Neutrophil (primary cell): Measurements from ENCODE around the gene ADAMTSL1.

Experiments
- H3K27ac ChIP-seq: fragments of 200-600 bp; sonication (generic); 2 replicates; pipeline ENCODE4 v1.5.1; 2016; ENCODE audit warnings: mild to moderate bottlenecking, moderate library complexity
- H3K27me3 ChIP-seq: fragments of 200-600 bp; sonication (generic); 2 replicates; pipeline ENCODE4 v1.6.0; 2016; ENCODE audit warnings: mild to moderate bottlenecking
- H3K36me3 ChIP-seq: fragments of 200-600 bp; sonication (generic); 2 replicates; pipeline ENCODE4 v1.5.1; 2017
- H3K4me1 ChIP-seq, 2 experiments: fragments of 200-600 bp in 1 of 2; sonication (generic) in 1 of 2; 1 replicate in 1 of 2; 2 replicates in 1 of 2; pipeline versions ENCODE4 v1.5.1 to v1.6.1; 2013 to 2016; ENCODE audit warnings: low read depth in 1 of 2, low read length in 1 of 2, mild to moderate bottlenecking in 1 of 2, moderate library complexity in 1 of 2; ENCODE audit not compliant: control insufficient read depth in 1 of 2, insufficient read depth in 1 of 2
- H3K4me3 ChIP-seq, 2 experiments: fragments of 200-600 bp in 1 of 2; sonication (generic) in 1 of 2; 1 replicate in 1 of 2; 2 replicates in 1 of 2; pipeline ENCODE4 v1.5.1; 2013 to 2016; ENCODE audit warnings: low read depth in 1 of 2, low read length in 1 of 2, mild to moderate bottlenecking in 1 of 2, moderate library complexity in 1 of 2
- H3K9me3 ChIP-seq: fragments of 200-600 bp; sonication (generic); 2 replicates; pipeline ENCODE4 v1.5.1; 2016
- CTCF ChIP-seq: fragments of 200-600 bp; sonication (generic); IDR thresholded peaks from 2 replicates; pipeline ENCODE4 v1.5.1; 2016; ENCODE audit warnings: antibody characterized with exemption

ADAMTSL1 gene

GRCh38 chr9:18499062-18499461 is 25.1 kb downstream of the ADAMTSL1 start:
- no peak overlapping the region for H3K4me3 ChIP-seq
- no peak for TF ChIP-seq CTCF
- no peak overlapping the region for H3K27ac ChIP-seq
- no peaks in the 10 kb centered on the region for H3K9me3 ChIP-seq
- no peaks in the 10 kb centered on the region for H3K4me1 ChIP-seq
- no peaks in the 10 kb centered on the region for H3K27me3 ChIP-seq
- H3K36me3 ChIP-seq = no peaks in the 10 kb centered on the region

GRCh38 chr9:18499980-18500379 is 26.0 kb downstream of the ADAMTSL1 start:
- Histone ChIP-seq H3K27ac (no peak overlapping the region), H3K36me3 (no peaks in the 10 kb centered on the region), H3K4me3 (no peak overlapping the region), H3K27me3 (no peaks in the 10 kb centered on the region), H3K9me3 (no peaks in the 10 kb centered on the region), H3K4me1 (no peaks in the 10 kb centered on the region)
- no peak for TF ChIP-seq CTCF

GRCh38 chr9:18500451-18500850 is 26.5 kb downstream of the ADAMTSL1 start:
- Histone ChIP-seq H3K4me1 (no peaks in the 10 kb centered on the region), H3K27ac (no peak overlapping the region), H3K4me3 (no peak overlapping the region), H3K9me3 (no peaks in the 10 kb centered on the region), H3K27me3 (no peaks in the 10 kb centered on the region), H3K36me3 (no peaks in the 10 kb centered on the region)
- TF ChIP-seq CTCF = no peak

GRCh38 chr9:18501949-18502348 is 28.0 kb downstream of the ADAMTSL1 start:
- no peaks in the 10 kb centered on the region for H3K36me3 ChIP-seq
- H3K27ac ChIP-seq = no peak overlapping the region
- no peak for TF ChIP-seq CTCF
- no peaks in the 10 kb centered on the region for H3K27me3 ChIP-seq
- no peaks in the 10 kb centered on the region for H3K9me3 ChIP-seq
- H3K4me1 ChIP-seq = no peaks in the 10 kb centered on the region
- no peak overlapping the region for H3K4me3 ChIP-seq

GRCh38 chr9:18502546-18502945 is 28.6 kb downstream of the ADAMTSL1 start:
- H3K36me3 ChIP-seq = no peaks in the 10 kb centered on the region

More at GRCh38 chr9:18502546-18502945, 28.6 kb downstream of the ADAMTSL1 start:
- no peak for TF ChIP-seq CTCF
- no peak overlapping the region for H3K4me3 ChIP-seq
- H3K27me3 ChIP-seq = no peaks in the 10 kb centered on the region
- no peak overlapping the region for H3K27ac ChIP-seq
- H3K4me1 ChIP-seq = no peaks in the 10 kb centered on the region
- no peaks in the 10 kb centered on the region for H3K9me3 ChIP-seq
